Stomach smooth muscle (tissue), 2 donors: ENCODE results near the gene SYNJ1.
"Not testable (repeated sequence)": the region's sequence is repeated elsewhere in the genome, so short reads cannot be mapped to it uniquely, and the experiment has no call there.

ENCODE experiments used
- H3K27ac ChIP-seq: one replicate; pipeline ENCODE4 v1.7.0; 2013; ENCODE audit warnings: mild to moderate bottlenecking, low read length, inconsistent platforms
- H3K27me3 ChIP-seq, 2 donors: one replicate each; pipeline ENCODE4 v1.7.0; 2013; ENCODE audit warnings: low read length in 2 of 2; ENCODE audit not compliant: insufficient read depth in 2 of 2, control insufficient read depth in 1 of 2
- H3K36me3 ChIP-seq, 2 donors: one replicate each; pipeline ENCODE4 v1.7.0; 2013; ENCODE audit warnings: low read length in 2 of 2; ENCODE audit not compliant: control insufficient read depth in 2 of 2, insufficient read depth in 2 of 2
- H3K4me1 ChIP-seq: one replicate; pipeline ENCODE4 v1.7.0; 2013; ENCODE audit warnings: low read length; ENCODE audit not compliant: control insufficient read depth, insufficient read depth
- H3K4me3 ChIP-seq, 2 donors: one replicate each; pipeline ENCODE4 v1.7.0; 2013; ENCODE audit warnings: low read length in 2 of 2
- H3K9ac ChIP-seq, 2 donors: one replicate each; pipeline ENCODE4 v1.7.0; 2013; ENCODE audit warnings: low read length in 2 of 2, mild to moderate bottlenecking in 1 of 2
- H3K9me3 ChIP-seq, 2 donors: one replicate each; pipeline ENCODE4 v1.7.0; 2013; ENCODE audit warnings: low read length in 2 of 2; ENCODE audit not compliant: control insufficient read depth in 2 of 2
- donor health status: healthy.
- donor health status: Pancreatic carcinoma.

SYNJ1 gene

GRCh38 chr21:32757804-32758203 lies 30.0 kb upstream of the SYNJ1 start:
- Histone ChIP-seq H3K27me3 (no peaks in the 10 kb centered on the region), H3K27ac (no peak overlapping the region), H3K4me1 (no peaks in the 10 kb centered on the region), H3K4me3 (no peak overlapping the region), H3K9ac (no peak overlapping the region), H3K9me3 (no peaks in the 10 kb centered on the region), H3K36me3 (peaks cover 33 to 47% of the 10 kb centered on the region in 2 donors)

- H3K9ac ChIP-seq: no peak overlapping the region
- H3K36me3 ChIP-seq: peaks cover 24 to 40% of the 10 kb centered on the region in 2 donors
- no peaks in the 10 kb centered on the region for H3K27me3 ChIP-seq
These were observed 28.3 kb upstream of the SYNJ1 start for GRCh38 chr21:32756096-32756495.

GRCh38 chr21:32753818-32754585 lies 26.2 kb upstream of the SYNJ1 start:
- H3K4me1 ChIP-seq: no peaks in the 10 kb centered on the region
- H3K9me3 ChIP-seq: no peaks in the 10 kb centered on the region
- H3K27me3 ChIP-seq: no peaks in the 10 kb centered on the region
- H3K27ac ChIP-seq: no peak overlapping the region
- no peak overlapping the region for H3K4me3 ChIP-seq
- H3K9ac ChIP-seq: no peak overlapping the region
- H3K36me3 ChIP-seq: peaks cover 16 to 42% of the 10 kb centered on the region in 2 donors

More at GRCh38 chr21:32756096-32756495, 28.3 kb upstream of the SYNJ1 start:
- no peak overlapping the region for H3K27ac ChIP-seq
- H3K4me1 ChIP-seq: no peaks in the 10 kb centered on the region
- H3K9me3 ChIP-seq: no peaks in the 10 kb centered on the region
- H3K4me3 ChIP-seq: no peak overlapping the region

GRCh38 chr21:32750405-32750804 lies 22.6 kb upstream of the SYNJ1 start:
- no peak overlapping the region for H3K4me3 ChIP-seq

GRCh38 chr21:32749662-32750061 lies 21.8 kb upstream of the SYNJ1 start:
- Histone ChIP-seq H3K4me1 (no peaks in the 10 kb centered on the region), H3K36me3 (peaks cover 25 to 47% of the 10 kb centered on the region in 2 donors)

More at GRCh38 chr21:32750405-32750804, 22.6 kb upstream of the SYNJ1 start:
- H3K27ac ChIP-seq: no peak overlapping the region
- no peaks in the 10 kb centered on the region for H3K4me1 ChIP-seq
- H3K36me3 ChIP-seq: peaks cover 25 to 49% of the 10 kb centered on the region in 2 donors
- H3K9ac ChIP-seq: no peak overlapping the region
- H3K27me3 ChIP-seq: no peaks in the 10 kb centered on the region
- H3K9me3 ChIP-seq: no peaks in the 10 kb centered on the region

GRCh38 chr21:32748529-32748928 lies 20.7 kb upstream of the SYNJ1 start:
- H3K27me3 ChIP-seq: no peaks in the 10 kb centered on the region
- H3K9ac ChIP-seq: no peak overlapping the region
- H3K9me3 ChIP-seq: no peaks in the 10 kb centered on the region
- H3K36me3 ChIP-seq: peaks cover 28 to 41% of the 10 kb centered on the region in 2 donors
- H3K27ac ChIP-seq: no peak overlapping the region
- no peak overlapping the region for H3K4me3 ChIP-seq
- H3K4me1 ChIP-seq: no peaks in the 10 kb centered on the region

More at GRCh38 chr21:32749662-32750061, 21.8 kb upstream of the SYNJ1 start:
- Histone ChIP-seq H3K9ac (no peak overlapping the region), H3K27ac (no peak overlapping the region), H3K9me3 (no peaks in the 10 kb centered on the region), H3K27me3 (no peaks in the 10 kb centered on the region), H3K4me3 (no peak overlapping the region)

GRCh38 chr21:32747396-32747795 lies 19.6 kb upstream of the SYNJ1 start:
- no peaks in the 10 kb centered on the region for H3K9me3 ChIP-seq
- peaks cover 36 to 50% of the 10 kb centered on the region in 2 donors for H3K36me3 ChIP-seq
- H3K9ac ChIP-seq: no peak overlapping the region
- H3K4me1 ChIP-seq: no peaks in the 10 kb centered on the region
- no peak overlapping the region for H3K27ac ChIP-seq
- H3K27me3 ChIP-seq: no peaks in the 10 kb centered on the region
- H3K4me3 ChIP-seq: no peak overlapping the region

GRCh38 chr21:32746711-32747110 lies 18.9 kb upstream of the SYNJ1 start:
- not testable (repeated sequence) for H3K9ac ChIP-seq, H3K4me1 ChIP-seq, H3K27ac ChIP-seq, H3K4me3 ChIP-seq, H3K9me3 ChIP-seq, H3K27me3 ChIP-seq
- H3K36me3 ChIP-seq: peaks cover 39 to 56% of the 10 kb centered on the region in 2 donors

- Histone ChIP-seq H3K9me3 (no peaks in the 10 kb centered on the region), H3K9ac (no peak overlapping the region), H3K4me3 (no peak overlapping the region), H3K27me3 (no peaks in the 10 kb centered on the region), H3K4me1 (no peaks in the 10 kb centered on the region), H3K36me3 (peaks cover 30 to 34% of the 10 kb centered on the region in 2 donors), H3K27ac (no peak overlapping the region)
These were observed 14.6 kb upstream of the SYNJ1 start for GRCh38 chr21:32742396-32742795.

GRCh38 chr21:32741336-32741735 lies 13.5 kb upstream of the SYNJ1 start:
- Histone ChIP-seq H3K9me3 (no peaks in the 10 kb centered on the region), H3K36me3 (peaks cover 27% of the 10 kb centered on the region in 2 donors), H3K9ac (no peak overlapping the region), H3K27ac (no peak overlapping the region), H3K4me1 (no peaks in the 10 kb centered on the region), H3K27me3 (no peaks in the 10 kb centered on the region), H3K4me3 (no peak overlapping the region)

GRCh38 chr21:32739946-32740345 lies 12.1 kb upstream of the SYNJ1 start:
- no peak overlapping the region for H3K9ac ChIP-seq
- H3K36me3 ChIP-seq: peaks cover 23 to 27% of the 10 kb centered on the region in 2 donors
- H3K27ac ChIP-seq: no peak overlapping the region
- H3K4me3 ChIP-seq: no peak overlapping the region
- H3K9me3 ChIP-seq: no peaks in the 10 kb centered on the region
- no peaks in the 10 kb centered on the region for H3K27me3 ChIP-seq
- no peaks in the 10 kb centered on the region for H3K4me1 ChIP-seq
